Pancreas (tissue), 10 donors: ENCODE results near the gene GCFC2. TPM values are rescaled to one million over a fixed set of nuclear protein-coding genes. Genes with fewer than 3 reads are reported as not detected.
A peak's percentile ranks its signal among the peaks of the same experiment; 100 is the strongest.

Experiments used
- ATAC-seq, 4 donors: fragments of 200-7000 bp; cut with Tn5 transposase; one replicate each; pipeline versions ENCODE4 v1.8.0 to v1.9.1; 2020; ENCODE audit warnings: mild to moderate bottlenecking in 4 of 4, moderate library complexity in 4 of 4
- DNase-seq, 6 donors: peaks; one replicate each; pipeline ENCODE4 v3.0.0-alpha.2; 2020
- FAIRE-seq: peaks from 2 replicates; lab custom pipeline; 2012; peaks lifted over from hg19 to GRCh38; lab: Jason Lieb, UNC
- H3K27ac ChIP-seq, 4 donors: fragments of 200-600 bp; sonication (generic); 1 replicate in 3 of 4; 2 replicates in 1 of 4; pipeline versions ENCODE4 v1.5.0 to v1.8.0; 2020
- H3K27me3 ChIP-seq, 4 donors: fragments of 200-600 bp; one replicate each; pipeline ENCODE4 v1.8.0; 2021
- H3K36me3 ChIP-seq, 3 donors: fragments of 200-600 bp; sonication (generic) in 1 of 3; one replicate each; pipeline versions ENCODE4 v1.5.0 to v1.8.0; 2020 to 2021
- H3K4me1 ChIP-seq, 3 donors: fragments of 200-600 bp; one replicate each; pipeline ENCODE4 v1.8.0; 2021
- H3K4me3 ChIP-seq, 4 donors: fragments of 200-600 bp; sonication (generic) in 2 of 4; one replicate each; pipeline versions ENCODE4 v1.5.0 to v1.8.0; 2020 to 2021
- H3K9me3 ChIP-seq, 4 donors: fragments of 200-600 bp; one replicate each; pipeline ENCODE4 v1.8.0; 2021
- CTCF ChIP-seq, 4 donors: fragments of 200-600 bp; sonication (generic) in 3 of 4; IDR thresholded peaks; one replicate each; pipeline versions ENCODE4 v1.5.0 to v1.8.0; 2021; ENCODE audit warnings: antibody characterized with exemption in 4 of 4
- whole genome bisulfite sequencing, 2 donors: extraction: QIAGEN DNeasy Blood & Tissue Kit; methylation state at CpG; one replicate each; pipeline ENCODE4 v1.1.7; 2013; 5-methylcytosine and 5-hydroxymethylcytosine counted together
- intact Hi-C, 3 donors: fragments of 100-400 bp; cut with DNase I; formaldehyde crosslinking; loops; one replicate each; pipeline versions ENCODE4 v1.11.1 to v1.14.2; 2022
- polyA plus RNA-seq, 2 donors: library from polyadenylated mRNA; stranded (reverse); fragments of 200-250 nt; gene quantifications; one replicate each; pipeline ENCODE4 v1.2.3, GENCODE V29; 2013
- total RNA-seq, 6 donors: library from RNA; stranded (reverse); fragmentation: NEBNext Ultra II Directional in 4 of 6; extraction: Animal tissue kit (Norgen Biotek cat#: 25700) in 4 of 6; gene quantifications; one replicate each; pipeline versions ENCODE4 v1.2.1 to v1.2.4, GENCODE V29; 2021 to 2023
- donor health status: healthy with polysubstance abuse.
- donor health status: DM: no; HTN: no; CAD: no; lungs with moderate emphysema.
- donor health status: DM: no; HTN: no; CAD: no.
- donor health status: control.
- donor health status: control.
- donor health status: Bipolar disorder and iron deficiency.
- donor health status: DM: yes; HTN: yes; CAD: no.
- donor health status: DM: no; HTN: no; CAD: no.
- donor health status: DM: no; HTN: no; CAD: no.
- donor health status: DM: yes; HTN: yes; CAD: no.

Gene GCFC2
- total and polyA plus RNA-seq, 8 donors = 11.5 to 22.5 (median 14.6) TPM

GRCh38 chr2:75646090-75646582, 64.6 kb downstream of the GCFC2 start:
- peak overlapping the region; percentile 82 to 97 (median 92) for H3K4me3 ChIP-seq
- peak overlapping the region; percentile 63 to 84 (median 78) for H3K27ac ChIP-seq
- H3K9me3 ChIP-seq = no peaks in the 10 kb centered on the region
- intact Hi-C loops = no loop called here
- no peak for TF ChIP-seq CTCF (IDR thresholded peaks at IDR 0.05)
- no peak for FAIRE-seq
- no peak for DNase-seq
- WGBS, 2 donors = 62 to 64% methylated on average over 9 of the region's 9 CpGs
- peaks cover 2 to 14% (median 8%) of the 10 kb centered on the region in 3 donors for H3K4me1 ChIP-seq
- no peaks in the 10 kb centered on the region for H3K36me3 ChIP-seq
- H3K27me3 ChIP-seq = no peaks in the 10 kb centered on the region
- peak in 3 of 4 donors; percentile 1 to 25 (median 14) for ATAC-seq

- no peak for DNase-seq
- no peaks in the 10 kb centered on the region for H3K27me3 ChIP-seq
- no peak overlapping the region for H3K27ac ChIP-seq
- no peak for ATAC-seq
- WGBS, 2 donors = 96 to 97% methylated on average over 10 of the region's 10 CpGs
- H3K4me3 ChIP-seq = no peak overlapping the region
- H3K36me3 ChIP-seq = no peaks in the 10 kb centered on the region
- intact Hi-C loops = no loop called here
- H3K9me3 ChIP-seq = no peaks in the 10 kb centered on the region
- peaks cover 6 to 14% (median 13%) of the 10 kb centered on the region in 3 donors for H3K4me1 ChIP-seq
- TF ChIP-seq CTCF (IDR thresholded peaks at IDR 0.05) = no peak
- FAIRE-seq = no peak
These were observed 65.1 kb downstream of the GCFC2 start for GRCh38 chr2:75645643-75646042.

GRCh38 chr2:75643980-75644379, 66.7 kb downstream of the GCFC2 start:
- Histone ChIP-seq H3K27me3 (no peaks in the 10 kb centered on the region), H3K27ac (no peak overlapping the region), H3K4me1 (peaks cover 6 to 14% (median 13%) of the 10 kb centered on the region in 3 donors), H3K36me3 (no peaks in the 10 kb centered on the region), H3K9me3 (no peaks in the 10 kb centered on the region), H3K4me3 (no peak overlapping the region)
- 77 to 84% methylated on average over 1 of the region's 1 CpG for WGBS, 2 donors
- DNase-seq (no peak), FAIRE-seq (no peak), ATAC-seq (no peak)
- no peak for TF ChIP-seq CTCF (IDR thresholded peaks at IDR 0.05)
- intact Hi-C loops = no loop called here

GRCh38 chr2:75641587-75641986, 69.1 kb downstream of the GCFC2 start:
- Histone ChIP-seq H3K4me1 (peaks cover 4 to 9% (median 6%) of the 10 kb centered on the region in 3 donors), H3K27me3 (no peaks in the 10 kb centered on the region), H3K36me3 (no peaks in the 10 kb centered on the region), H3K27ac (peak overlapping the region in 1 of 4 donors; percentile 28), H3K4me3 (no peak overlapping the region), H3K9me3 (no peaks in the 10 kb centered on the region)
- no peak for TF ChIP-seq CTCF (IDR thresholded peaks at IDR 0.05)
- intact Hi-C loops = no loop called here
- peak in 1 of 4 donors; percentile 16 for ATAC-seq
- FAIRE-seq = no peak
- DNase-seq = no peak
- WGBS, 2 donors = 63 to 66% methylated on average over 1 of the region's 1 CpG

DNA sequence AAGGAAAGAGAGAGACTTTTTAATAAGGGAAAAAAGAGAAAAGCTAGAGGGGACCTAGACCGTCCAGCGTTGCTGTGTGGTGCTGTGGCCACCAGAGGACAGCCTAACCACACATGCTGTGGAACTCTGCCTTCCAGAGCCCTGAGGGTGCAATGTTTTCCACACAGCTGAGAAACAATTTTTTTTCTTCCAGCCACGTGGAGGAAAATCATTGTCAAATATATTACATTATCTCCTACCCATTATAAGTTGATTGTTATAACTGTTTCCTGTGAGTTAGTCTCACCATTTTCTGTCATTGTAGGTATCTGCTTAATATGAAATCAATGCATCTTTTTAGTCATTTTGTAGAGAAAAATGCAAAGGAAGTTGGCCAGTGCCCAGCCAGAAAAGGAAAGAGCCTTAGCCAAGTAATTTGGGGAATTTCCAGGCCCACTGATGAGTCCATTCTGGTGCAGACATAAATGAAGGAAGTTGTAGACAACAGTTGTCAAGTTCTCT, 70.0 kb downstream of the GCFC2 start:
- TF ChIP-seq CTCF (IDR thresholded peaks at IDR 0.05) = peak; percentile 82 to 98 (median 96)
- Histone ChIP-seq H3K9me3 (no peaks in the 10 kb centered on the region), H3K4me1 (peaks cover 4 to 9% (median 6%) of the 10 kb centered on the region in 3 donors), H3K27me3 (no peaks in the 10 kb centered on the region), H3K36me3 (no peaks in the 10 kb centered on the region), H3K27ac (peak overlapping the region in 2 of 4 donors; percentile 28 to 40), H3K4me3 (no peak overlapping the region)
- WGBS, 2 donors = 0 to 2% methylated on average over 3 of the region's 3 CpGs
- DNase-seq (peak; percentile 45 to 76 (median 55)), ATAC-seq (peak; percentile 97 to 100 (median 99)), FAIRE-seq (no peak)
- intact Hi-C loops = no loop called here
